Measurements from ENCODE around the gene LRRC8C. TPM values are rescaled to one million over a fixed set of nuclear protein-coding genes. Genes with fewer than 3 reads are reported as not detected.

Gene LRRC8C
- total RNA-seq, 6 donors from 2014 or later, result 5.2 to 12.5 (median 11.6) TPM

GRCh38 chr1:89719502-89720306, 86.8 kb downstream of the LRRC8C start:
- no peak overlapping the region for H3K4me3 ChIP-seq
- peak overlapping the region in 3 of 4 donors; percentile 41 to 67 (median 58) for H3K27ac ChIP-seq
- H3K9me3 ChIP-seq, result no peaks in the 10 kb centered on the region
- H3K4me1 ChIP-seq, result peaks cover 24 to 36% (median 28%) of the 10 kb centered on the region in 4 donors
- no peaks in the 10 kb centered on the region for H3K27me3 ChIP-seq
- ATAC-seq (ENCODE audit: low FRiP score in 2 of 2) (no peak), DNase-seq (no peak)
- peaks cover 0 to 1% (median 0%) of the 10 kb centered on the region in 4 donors for H3K36me3 ChIP-seq
- 29 to 37% methylated on average over 5 of the region's 5 CpGs for WGBS, 2 donors
- TF ChIP-seq CTCF (IDR thresholded peaks at IDR 0.05), result no peak
- TF ChIP-seq POLR2AphosphoS5 (IDR thresholded peaks at IDR 0.05), result no peak
- no peak for TF ChIP-seq EP300 (IDR thresholded peaks at IDR 0.05)
- TF ChIP-seq POLR2A (IDR thresholded peaks at IDR 0.05), result no peak

GRCh38 chr1:89720839-89721238, 87.9 kb downstream of the LRRC8C start:
- Histone ChIP-seq H3K27ac (peak overlapping the region in 2 of 4 donors; percentile 58 to 67), H3K4me3 (no peak overlapping the region), H3K36me3 (no peaks in the 10 kb centered on the region), H3K4me1 (peaks cover 32 to 47% (median 39%) of the 10 kb centered on the region in 4 donors), H3K27me3 (no peaks in the 10 kb centered on the region), H3K9me3 (no peaks in the 10 kb centered on the region)
- DNase-seq, result no peak
- WGBS, 2 donors, result 89 to 90% methylated on average over 1 of the region's 1 CpG
- no peak for ATAC-seq (ENCODE audit: low FRiP score in 2 of 2)
- TF ChIP-seq POLR2A (IDR thresholded peaks at IDR 0.05), result no peak
- no peak for TF ChIP-seq CTCF (IDR thresholded peaks at IDR 0.05)
- no peak for TF ChIP-seq EP300 (IDR thresholded peaks at IDR 0.05)
- no peak for TF ChIP-seq POLR2AphosphoS5 (IDR thresholded peaks at IDR 0.05)

- ATAC-seq (ENCODE audit: low FRiP score in 2 of 2), result no peak
- H3K4me3 ChIP-seq, result no peak overlapping the region
- TF ChIP-seq CTCF (IDR thresholded peaks at IDR 0.05), result no peak
- TF ChIP-seq POLR2AphosphoS5 (IDR thresholded peaks at IDR 0.05), result no peak
- no peak for TF ChIP-seq POLR2A (IDR thresholded peaks at IDR 0.05)
- TF ChIP-seq EP300 (IDR thresholded peaks at IDR 0.05), result no peak
- H3K9me3 ChIP-seq, result no peaks in the 10 kb centered on the region
- H3K27ac ChIP-seq, result no peak overlapping the region
- H3K27me3 ChIP-seq, result no peaks in the 10 kb centered on the region
- WGBS, 2 donors, result 55 to 61% methylated on average over 3 of the region's 3 CpGs
- H3K4me1 ChIP-seq, result peaks cover 32 to 47% (median 40%) of the 10 kb centered on the region in 4 donors
- no peaks in the 10 kb centered on the region for H3K36me3 ChIP-seq
- DNase-seq, result no peak
Measured at GRCh38 chr1:89721351-89721750, 88.4 kb downstream of the LRRC8C start.

- H3K36me3 ChIP-seq, result no peaks in the 10 kb centered on the region
- no peak overlapping the region for H3K27ac ChIP-seq
- H3K27me3 ChIP-seq, result no peaks in the 10 kb centered on the region
- no peaks in the 10 kb centered on the region for H3K9me3 ChIP-seq
- H3K4me3 ChIP-seq, result no peak overlapping the region
- peaks cover 34 to 48% (median 42%) of the 10 kb centered on the region in 4 donors for H3K4me1 ChIP-seq
- TF ChIP-seq EP300 (IDR thresholded peaks at IDR 0.05) (no peak), CTCF (IDR thresholded peaks at IDR 0.05) (no peak), POLR2A (IDR thresholded peaks at IDR 0.05) (no peak)
- WGBS, 2 donors, result 87 to 98% methylated on average over 2 of the region's 2 CpGs
- ATAC-seq (ENCODE audit: low FRiP score in 2 of 2) (no peak), DNase-seq (no peak)
Measured at GRCh38 chr1:89723144-89723543, 90.2 kb downstream of the LRRC8C start.

Measured in upper lobe of left lung (tissue), 6 donors.